ENCODE data around the gene PIK3R5.

GRCh38 chr17:8868092-8868491, 97.4 kb downstream of the PIK3R5 start:
- TF ChIP-seq, protein P1, sequence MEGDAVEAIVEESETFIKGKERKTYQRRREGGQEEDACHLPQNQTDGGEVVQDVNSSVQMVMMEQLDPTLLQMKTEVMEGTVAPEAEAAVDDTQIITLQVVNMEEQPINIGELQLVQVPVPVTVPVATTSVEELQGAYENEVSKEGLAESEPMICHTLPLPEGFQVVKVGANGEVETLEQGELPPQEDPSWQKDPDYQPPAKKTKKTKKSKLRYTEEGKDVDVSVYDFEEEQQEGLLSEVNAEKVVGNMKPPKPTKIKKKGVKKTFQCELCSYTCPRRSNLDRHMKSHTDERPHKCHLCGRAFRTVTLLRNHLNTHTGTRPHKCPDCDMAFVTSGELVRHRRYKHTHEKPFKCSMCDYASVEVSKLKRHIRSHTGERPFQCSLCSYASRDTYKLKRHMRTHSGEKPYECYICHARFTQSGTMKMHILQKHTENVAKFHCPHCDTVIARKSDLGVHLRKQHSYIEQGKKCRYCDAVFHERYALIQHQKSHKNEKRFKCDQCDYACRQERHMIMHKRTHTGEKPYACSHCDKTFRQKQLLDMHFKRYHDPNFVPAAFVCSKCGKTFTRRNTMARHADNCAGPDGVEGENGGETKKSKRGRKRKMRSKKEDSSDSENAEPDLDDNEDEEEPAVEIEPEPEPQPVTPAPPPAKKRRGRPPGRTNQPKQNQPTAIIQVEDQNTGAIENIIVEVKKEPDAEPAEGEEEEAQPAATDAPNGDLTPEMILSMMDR (conservative IDR thresholded peaks at IDR 0.05 in 1 of 2, IDR thresholded peaks at IDR 0.05 in 1 of 2; ENCODE audit: low read depth in 1 of 2, low read length in 2 of 2): no peak
- TF ChIP-seq EZH2 (IDR thresholded peaks at IDR 0.05; ENCODE audit: low read length, missing control alignments): no peak

Measured in fibroblast of lung (primary cell).